ENCODE results near the gene BDKRB2. TPM values are rescaled to one million over a fixed set of nuclear protein-coding genes. Genes with fewer than 3 reads are reported as not detected.

BDKRB2 gene
- total and polyA plus RNA-seq, 2 experiments from 2014 or later, result 4.4 to 5.9 TPM

- peak overlapping the region; percentile 65 for H3K27ac ChIP-seq
- peak overlapping the region; percentile 45 for H3K4me2 ChIP-seq
- H2AFZ ChIP-seq, result no peak overlapping the region
- H3K79me2 ChIP-seq, result no peaks in the 10 kb centered on the region
- H3K9me3 ChIP-seq (ENCODE audit: low read depth), result no peaks in the 10 kb centered on the region
- H4K20me1 ChIP-seq (ENCODE audit: insufficient read depth, poor library complexity, severe bottlenecking), result no peaks in the 10 kb centered on the region
- DNase-seq (ENCODE audit: low spot score), result peak; percentile 62
- 36% methylated on average over 17 of the region's 17 CpGs for WGBS (ENCODE audit: low lambda C conversion rate, missing lambda C conversion rate)
- H3K36me3 ChIP-seq (replicated peaks; ENCODE audit: insufficient read depth, low read depth), result no peaks in the 10 kb centered on the region
- peaks cover 4% of the 10 kb centered on the region for H3K4me1 ChIP-seq (ENCODE audit: insufficient read depth)
- no peaks in the 10 kb centered on the region for H3K27me3 ChIP-seq
- TF ChIP-seq, protein P1, sequence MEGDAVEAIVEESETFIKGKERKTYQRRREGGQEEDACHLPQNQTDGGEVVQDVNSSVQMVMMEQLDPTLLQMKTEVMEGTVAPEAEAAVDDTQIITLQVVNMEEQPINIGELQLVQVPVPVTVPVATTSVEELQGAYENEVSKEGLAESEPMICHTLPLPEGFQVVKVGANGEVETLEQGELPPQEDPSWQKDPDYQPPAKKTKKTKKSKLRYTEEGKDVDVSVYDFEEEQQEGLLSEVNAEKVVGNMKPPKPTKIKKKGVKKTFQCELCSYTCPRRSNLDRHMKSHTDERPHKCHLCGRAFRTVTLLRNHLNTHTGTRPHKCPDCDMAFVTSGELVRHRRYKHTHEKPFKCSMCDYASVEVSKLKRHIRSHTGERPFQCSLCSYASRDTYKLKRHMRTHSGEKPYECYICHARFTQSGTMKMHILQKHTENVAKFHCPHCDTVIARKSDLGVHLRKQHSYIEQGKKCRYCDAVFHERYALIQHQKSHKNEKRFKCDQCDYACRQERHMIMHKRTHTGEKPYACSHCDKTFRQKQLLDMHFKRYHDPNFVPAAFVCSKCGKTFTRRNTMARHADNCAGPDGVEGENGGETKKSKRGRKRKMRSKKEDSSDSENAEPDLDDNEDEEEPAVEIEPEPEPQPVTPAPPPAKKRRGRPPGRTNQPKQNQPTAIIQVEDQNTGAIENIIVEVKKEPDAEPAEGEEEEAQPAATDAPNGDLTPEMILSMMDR (IDR thresholded peaks at IDR 0.05; ENCODE audit: poor library complexity), result no peak
- no peak for TF ChIP-seq EZH2 (IDR thresholded peaks at IDR 0.05; ENCODE audit: borderline replicate concordance)
- TF ChIP-seq EZH2phosphoT487 (IDR thresholded peaks at IDR 0.05; ENCODE audit: low read depth, severe bottlenecking, unreplicated experiment), result no peak
- H3K9me2 ChIP-seq (replicated peaks; ENCODE audit: insufficient read depth), result no peaks in the 10 kb centered on the region
- H3K4me3 ChIP-seq, result no peak overlapping the region
Measured at GRCh38 chr14:96285667-96286066, 81.0 kb downstream of the BDKRB2 start.

GRCh38 chr14:96286251-96286650, 81.6 kb downstream of the BDKRB2 start:
- peak overlapping the region; percentile 45 for H3K4me2 ChIP-seq

DNA sequence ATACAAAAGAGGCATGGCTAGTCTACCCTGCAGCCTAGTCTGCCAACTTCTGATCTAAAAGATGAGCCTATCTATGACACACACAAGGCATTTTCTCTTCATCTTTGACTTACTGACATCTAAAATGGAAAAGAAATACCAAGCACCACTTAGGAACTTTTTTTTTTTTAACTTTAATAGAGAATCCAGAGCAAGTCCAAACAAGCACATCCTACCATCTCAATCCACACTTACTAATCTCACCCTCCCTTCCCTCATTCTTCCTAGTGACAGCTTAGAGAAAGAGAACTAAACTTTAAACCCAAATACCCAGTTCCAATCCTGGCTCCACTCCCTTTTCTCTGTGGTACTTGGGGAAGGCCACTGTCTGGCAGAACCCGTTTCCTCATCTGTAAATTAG, 83.2 kb downstream of the BDKRB2 start:
- no peak overlapping the region for H3K4me3 ChIP-seq
- TF ChIP-seq, protein P1 (IDR thresholded peaks at IDR 0.05; ENCODE audit: poor library complexity), result no peak
- TF ChIP-seq EZH2phosphoT487 (IDR thresholded peaks at IDR 0.05; ENCODE audit: low read depth, severe bottlenecking, unreplicated experiment) (no peak), EZH2 (IDR thresholded peaks at IDR 0.05; ENCODE audit: borderline replicate concordance) (no peak)
- H3K4me1 ChIP-seq (ENCODE audit: insufficient read depth), result peaks cover 4% of the 10 kb centered on the region
- H3K4me2 ChIP-seq, result no peak overlapping the region
- H3K9me2 ChIP-seq (replicated peaks; ENCODE audit: insufficient read depth), result no peaks in the 10 kb centered on the region
- H3K27me3 ChIP-seq, result no peaks in the 10 kb centered on the region
- H3K9me3 ChIP-seq (ENCODE audit: low read depth), result no peaks in the 10 kb centered on the region
- DNase-seq (ENCODE audit: low spot score), result no peak
- H4K20me1 ChIP-seq (ENCODE audit: insufficient read depth, poor library complexity, severe bottlenecking), result no peaks in the 10 kb centered on the region
- no peak overlapping the region for H3K27ac ChIP-seq
- no peaks in the 10 kb centered on the region for H3K36me3 ChIP-seq (replicated peaks; ENCODE audit: insufficient read depth, low read depth)
- H2AFZ ChIP-seq, result no peak overlapping the region
- WGBS (ENCODE audit: low lambda C conversion rate, missing lambda C conversion rate), result 100% methylated on average over 1 of the region's 1 CpG
- no peaks in the 10 kb centered on the region for H3K79me2 ChIP-seq

More at GRCh38 chr14:96286251-96286650, 81.6 kb downstream of the BDKRB2 start:
- WGBS (ENCODE audit: low lambda C conversion rate, missing lambda C conversion rate), result 68% methylated on average over 1 of the region's 1 CpG
- TF ChIP-seq EZH2 (IDR thresholded peaks at IDR 0.05; ENCODE audit: borderline replicate concordance), result no peak
- TF ChIP-seq EZH2phosphoT487 (IDR thresholded peaks at IDR 0.05; ENCODE audit: low read depth, severe bottlenecking, unreplicated experiment), result no peak
- TF ChIP-seq, protein P1 (IDR thresholded peaks at IDR 0.05; ENCODE audit: poor library complexity), result no peak
- Histone ChIP-seq H2AFZ (no peak overlapping the region), H3K9me2 (replicated peaks; ENCODE audit: insufficient read depth) (no peaks in the 10 kb centered on the region), H3K4me3 (no peak overlapping the region), H3K4me1 (ENCODE audit: insufficient read depth) (peaks cover 4% of the 10 kb centered on the region), H3K36me3 (replicated peaks; ENCODE audit: insufficient read depth, low read depth) (no peaks in the 10 kb centered on the region), H3K27me3 (no peaks in the 10 kb centered on the region), H4K20me1 (ENCODE audit: insufficient read depth, poor library complexity, severe bottlenecking) (no peaks in the 10 kb centered on the region), H3K9me3 (ENCODE audit: low read depth) (no peaks in the 10 kb centered on the region), H3K79me2 (no peaks in the 10 kb centered on the region), H3K27ac (peak overlapping the region; percentile 65)
- no peak for DNase-seq (ENCODE audit: low spot score)

Small RNA genes within 50 kb of the gene (small RNA-seq; reads per million reads assigned to genes)
- not detected for gene CKS1BP1

Other genes starting within 250 kb of the BDKRB2 start
- gene C14orf132, start 165.5 kb upstream of the BDKRB2 start, total RNA-seq, result 16.3 and 17.0 TPM in 2 replicates
- gene C14orf132, start 165.5 kb upstream of the BDKRB2 start, polyA plus RNA-seq, result 19.3 and 26.5 TPM in 2 replicates
- gene BDKRB1, start 51.4 kb downstream of the BDKRB2 start, total RNA-seq, result 11.9 and 15.3 TPM in 2 replicates
- gene BDKRB1, start 51.4 kb downstream of the BDKRB2 start, polyA plus RNA-seq, result 33.0 and 48.6 TPM in 2 replicates
- 20.4 and 22.2 TPM in 2 replicates for gene ATG2B, start 158.5 kb downstream of the BDKRB2 start, total RNA-seq
- gene ATG2B, start 158.5 kb downstream of the BDKRB2 start, polyA plus RNA-seq, result 3.3 and 5.3 TPM in 2 replicates
- 46.6 and 52.5 TPM in 2 replicates for gene GSKIP, start 158.7 kb downstream of the BDKRB2 start, total RNA-seq
- gene GSKIP, start 158.7 kb downstream of the BDKRB2 start, polyA plus RNA-seq, result 32.6 and 34.0 TPM in 2 replicates
- 4.2 and 6.0 TPM in 2 replicates for gene AK7, start 187.3 kb downstream of the BDKRB2 start, total RNA-seq
- gene AK7, start 187.3 kb downstream of the BDKRB2 start, polyA plus RNA-seq, result 1.6 and 2.7 TPM in 2 replicates